Panc1 (cell line): ENCODE measurements around the gene YKT6.

Experiments used
- POLR2AphosphoS5 ChIP-seq: IDR thresholded peaks from 2 replicates; pipeline ENCODE4 v1.6.1; 2012; ENCODE audit warnings: mild to moderate bottlenecking, low read depth, low read length, moderate library complexity
- REST ChIP-seq, 2 experiments: IDR thresholded peaks; 2 replicates each; pipeline ENCODE4 v1.6.1; 2011 to 2012; ENCODE audit warnings: low read depth in 2 of 2, control low read depth in 1 of 2, low read length in 1 of 2, mild to moderate bottlenecking in 1 of 2, moderate library complexity in 1 of 2; ENCODE audit not compliant: insufficient read depth in 1 of 2
- SIN3A ChIP-seq: IDR thresholded peaks from 2 replicates; pipeline ENCODE4 v1.6.1; 2012; ENCODE audit warnings: low read depth, mild to moderate bottlenecking, low read length, moderate library complexity, borderline replicate concordance; ENCODE audit not compliant: insufficient read depth
- TCF7L2 ChIP-seq: IDR thresholded peaks from 2 replicates; pipeline ENCODE4 v1.6.1; 2011; ENCODE audit warnings: mild to moderate bottlenecking, low read depth, low read length, inconsistent platforms
- TF ChIP-seq, protein P1 (sequence below): fragments of 450-650 bp; IDR thresholded peaks from 2 replicates; pipeline ENCODE4 v1.5.1; 2017; ENCODE audit warnings: mild to moderate bottlenecking

DNA sequence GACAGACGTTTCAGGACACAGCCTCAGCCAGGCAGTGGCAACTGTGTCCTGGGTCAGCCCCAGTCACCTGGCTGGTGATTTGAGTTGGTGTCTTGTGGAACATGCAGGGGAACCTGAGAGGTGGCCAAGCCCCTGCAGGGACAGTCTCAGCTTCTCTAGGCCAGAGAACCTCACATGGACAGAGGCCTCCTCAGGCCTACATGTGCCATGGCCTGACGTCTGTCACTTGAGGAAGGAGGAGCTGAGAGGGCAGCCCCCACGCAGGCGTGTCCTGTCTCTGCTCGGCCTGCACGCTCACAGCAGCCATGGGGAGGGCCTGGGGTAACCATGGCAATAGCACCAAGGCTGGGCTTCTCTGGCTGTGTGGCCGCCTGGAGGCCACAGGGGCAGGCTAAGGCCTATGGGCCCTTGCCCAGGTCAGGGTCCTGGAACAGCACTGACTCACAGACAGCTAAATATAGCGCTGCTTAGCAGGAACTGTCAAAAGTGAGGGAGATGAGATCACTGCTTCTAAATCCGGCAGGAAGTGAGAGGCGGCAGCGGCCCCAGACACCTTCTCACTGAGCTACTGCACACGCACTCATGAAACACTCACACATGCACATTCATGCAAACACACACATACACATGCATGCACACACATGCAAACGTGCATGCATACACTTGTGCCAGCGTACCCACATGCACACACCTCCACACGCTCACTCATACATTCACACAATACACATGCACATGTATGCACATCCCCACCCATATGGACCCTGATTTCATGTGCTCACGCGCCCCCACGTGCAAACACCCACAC, 57.0 kb downstream of the YKT6 start:
- TF ChIP-seq, protein P1, sequence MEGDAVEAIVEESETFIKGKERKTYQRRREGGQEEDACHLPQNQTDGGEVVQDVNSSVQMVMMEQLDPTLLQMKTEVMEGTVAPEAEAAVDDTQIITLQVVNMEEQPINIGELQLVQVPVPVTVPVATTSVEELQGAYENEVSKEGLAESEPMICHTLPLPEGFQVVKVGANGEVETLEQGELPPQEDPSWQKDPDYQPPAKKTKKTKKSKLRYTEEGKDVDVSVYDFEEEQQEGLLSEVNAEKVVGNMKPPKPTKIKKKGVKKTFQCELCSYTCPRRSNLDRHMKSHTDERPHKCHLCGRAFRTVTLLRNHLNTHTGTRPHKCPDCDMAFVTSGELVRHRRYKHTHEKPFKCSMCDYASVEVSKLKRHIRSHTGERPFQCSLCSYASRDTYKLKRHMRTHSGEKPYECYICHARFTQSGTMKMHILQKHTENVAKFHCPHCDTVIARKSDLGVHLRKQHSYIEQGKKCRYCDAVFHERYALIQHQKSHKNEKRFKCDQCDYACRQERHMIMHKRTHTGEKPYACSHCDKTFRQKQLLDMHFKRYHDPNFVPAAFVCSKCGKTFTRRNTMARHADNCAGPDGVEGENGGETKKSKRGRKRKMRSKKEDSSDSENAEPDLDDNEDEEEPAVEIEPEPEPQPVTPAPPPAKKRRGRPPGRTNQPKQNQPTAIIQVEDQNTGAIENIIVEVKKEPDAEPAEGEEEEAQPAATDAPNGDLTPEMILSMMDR = no peak
- no peak for TF ChIP-seq REST (IDR thresholded peaks at IDR 0.05; ENCODE audit: insufficient read depth in 1 of 2, low read depth in 2 of 2, low read length in 1 of 2)
- no peak for TF ChIP-seq SIN3A
- TF ChIP-seq TCF7L2 = no peak
- TF ChIP-seq POLR2AphosphoS5 = no peak
